SIG-M5 (cell line): ENCODE data around the gene PML.

ENCODE experiments used
- DNase-seq: peaks from one replicate; lab custom pipeline; 2025; lab: John Stamatoyannopoulos, UW

PML gene

GRCh38 chr15:73985101-73985873 is 9.2 kb upstream of the PML start:
- no peak for DNase-seq

GRCh38 chr15:73986055-73986775 is 8.3 kb upstream of the PML start:
- DNase-seq, result no peak

GRCh38 chr15:73986776-73987056 is 7.8 kb upstream of the PML start:
- DNase-seq, result no peak

DNA sequence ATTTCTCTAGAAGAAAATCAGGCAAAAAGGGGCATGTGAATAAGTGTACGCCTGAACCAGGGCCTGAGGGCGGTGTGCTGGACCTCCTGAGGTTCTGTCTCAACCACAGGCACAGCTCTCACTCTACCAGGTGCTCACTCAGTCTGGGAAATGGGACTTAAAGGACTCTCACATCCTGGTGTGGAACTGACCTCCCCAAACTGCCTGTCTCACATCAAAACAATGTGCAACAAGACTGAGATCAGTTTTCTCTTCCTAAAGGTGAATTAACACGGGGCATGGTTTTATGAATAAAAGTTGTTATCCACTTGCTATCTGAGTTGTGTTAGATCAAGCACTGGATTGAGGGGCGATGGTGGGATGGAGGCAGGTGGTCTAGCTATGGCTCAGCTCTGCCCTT is 7.3 kb upstream of the PML start:
- no peak for DNase-seq

DNA sequence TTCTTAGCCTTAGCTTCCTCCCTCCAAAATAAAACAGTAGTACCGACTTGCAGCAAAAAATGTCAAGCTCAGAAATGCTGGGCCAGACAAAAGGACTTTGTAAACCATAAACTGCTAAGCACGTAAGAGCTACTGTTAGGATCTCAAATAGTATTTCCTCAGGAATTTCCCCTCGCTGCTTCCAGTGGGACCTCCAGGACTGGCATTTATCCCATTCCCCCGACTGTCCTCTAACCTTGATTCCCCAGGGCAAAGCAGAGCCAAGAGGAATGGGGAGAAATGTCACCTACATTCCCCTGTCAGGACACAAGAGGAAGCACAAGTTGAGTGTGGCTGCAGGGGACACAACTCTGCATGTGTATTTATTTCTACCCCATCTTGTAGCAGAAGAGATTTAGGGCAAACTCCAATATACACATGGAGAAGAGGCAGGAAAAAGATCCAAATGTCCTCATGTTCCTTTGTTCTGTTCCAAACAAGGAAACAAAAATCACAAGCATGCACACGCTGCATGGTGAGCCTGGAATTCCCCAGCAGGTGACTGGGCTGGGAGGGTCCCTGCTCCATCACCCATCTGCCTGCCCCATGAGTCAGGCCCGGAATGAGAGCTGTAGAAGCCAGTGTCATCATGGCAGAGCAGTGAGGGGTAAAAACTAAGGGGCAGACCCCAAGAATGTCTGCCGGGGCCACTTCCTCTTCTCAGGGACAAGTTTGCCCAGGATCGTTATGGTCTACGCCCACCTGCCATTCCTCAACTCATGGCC is 6.7 kb upstream of the PML start:
- DNase-seq, result no peak

DNA sequence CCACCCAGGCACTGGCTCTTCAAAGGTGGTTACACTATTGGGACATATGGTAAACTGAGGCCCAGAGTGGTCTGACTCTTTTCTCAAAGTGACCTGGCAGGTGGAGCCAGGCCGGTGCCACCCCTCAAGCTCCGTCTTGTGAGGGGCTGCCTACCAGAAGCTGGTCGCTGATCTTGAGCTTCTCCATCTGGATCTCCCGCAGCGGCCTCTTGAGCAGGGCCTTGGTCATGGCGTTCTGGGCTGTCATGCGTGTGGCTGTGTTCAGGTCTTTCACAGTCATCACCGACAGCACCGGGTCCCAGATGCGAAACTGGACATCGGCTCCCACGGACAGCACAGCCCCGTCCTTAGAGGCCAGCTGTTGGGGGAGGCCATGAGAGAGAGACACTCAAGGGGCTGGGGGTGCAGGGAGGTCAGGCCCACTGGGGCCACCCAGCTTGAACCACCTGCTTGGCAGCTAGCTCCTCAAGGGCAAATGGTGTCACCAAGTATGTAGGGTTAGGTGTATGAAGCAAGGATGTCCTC is 6.0 kb upstream of the PML start:
- no peak for DNase-seq

- no peak for DNase-seq
These were observed 5.3 kb upstream of the PML start for GRCh38 chr15:73989001-73989798.

DNA sequence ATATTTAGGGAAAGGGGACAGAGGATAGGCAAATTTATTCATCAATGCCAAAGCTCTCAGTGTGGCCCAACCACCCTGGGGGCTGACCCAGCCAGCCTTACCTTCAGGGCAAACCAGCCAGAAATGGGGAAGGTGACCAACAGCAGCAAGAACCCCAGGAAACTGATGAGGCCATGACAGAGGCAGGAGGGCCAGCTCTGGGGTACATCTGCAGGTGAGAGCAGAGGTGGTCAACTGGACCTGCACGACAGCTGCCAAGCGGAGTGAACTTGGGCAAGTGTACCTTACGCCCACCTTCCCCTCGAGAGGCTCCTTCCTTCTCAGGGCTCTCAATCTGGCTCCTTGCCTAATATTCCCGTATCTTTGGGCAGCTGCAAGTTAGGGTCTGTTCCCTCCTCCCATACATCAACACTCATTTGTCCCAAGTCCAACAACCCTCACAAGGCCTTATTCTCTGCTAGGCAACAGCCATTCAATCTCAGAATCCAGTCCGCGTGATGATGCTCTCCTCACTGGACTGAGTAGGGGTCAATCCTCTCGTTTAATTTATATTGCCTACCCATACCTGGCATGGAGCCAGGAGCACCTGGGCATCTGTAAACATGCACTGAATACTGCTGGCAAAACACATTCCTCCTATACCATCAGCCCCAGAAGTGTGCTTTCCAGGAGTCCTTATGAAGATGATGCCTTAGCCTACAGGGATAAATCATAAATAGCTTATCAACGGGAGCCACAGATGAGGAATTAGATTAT is 4.1 kb upstream of the PML start:
- DNase-seq, result no peak

DNA sequence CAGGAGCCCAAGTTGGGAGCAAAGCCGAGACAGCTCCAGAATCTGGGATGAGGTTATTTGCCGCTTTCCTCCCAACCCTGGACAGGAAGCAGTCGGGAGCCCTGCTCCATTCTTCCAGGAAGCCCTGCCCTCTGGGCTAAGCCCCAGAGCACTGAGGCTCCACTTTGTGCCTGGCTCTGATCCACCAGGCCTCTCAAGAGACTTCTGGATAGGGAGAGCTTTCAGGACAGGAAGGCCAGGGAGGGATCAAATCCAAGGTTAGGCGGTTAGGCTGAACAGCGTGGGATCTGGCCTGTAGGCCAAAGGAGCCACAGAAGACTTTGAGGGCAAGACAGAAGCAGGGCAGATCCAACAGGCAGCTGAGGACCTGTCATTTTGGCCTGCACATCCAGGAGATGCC is 3.3 kb upstream of the PML start:
- DNase-seq, result no peak

- DNase-seq, result peak; percentile 50
These were observed 2.6 kb upstream of the PML start, which contains the start of gene STOML1 for GRCh38 chr15:73991726-73992593. TSS of gene STOML1 (minus strand) at chr15:73992295. CDS start at chr15:73992223, 72 bp downstream.

DNA sequence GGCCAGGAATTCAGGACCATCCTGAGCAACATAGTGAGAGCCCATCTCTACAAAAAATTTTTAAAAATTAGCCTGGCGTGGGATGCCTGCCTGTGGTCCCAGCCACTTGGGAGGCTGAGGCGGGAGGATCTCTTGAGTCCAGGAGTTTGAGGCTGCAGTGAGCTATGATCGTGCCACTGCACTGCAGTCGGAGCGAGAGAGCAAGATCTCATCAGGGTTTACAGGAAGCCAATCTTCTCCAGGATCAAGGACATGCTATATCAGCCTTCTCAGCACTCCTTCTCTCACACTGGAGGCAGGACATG is 2.0 kb upstream of the PML start:
- DNase-seq, result no peak

GRCh38 chr15:73993211-73993994 is 1.1 kb upstream of the PML start:
- DNase-seq, result no peak

- no peak for DNase-seq
These were observed 551 bp downstream of the PML start for GRCh38 chr15:73994912-73995622.

GRCh38 chr15:73996267-73996666 is 1.8 kb downstream of the PML start:
- DNase-seq, result no peak

DNA sequence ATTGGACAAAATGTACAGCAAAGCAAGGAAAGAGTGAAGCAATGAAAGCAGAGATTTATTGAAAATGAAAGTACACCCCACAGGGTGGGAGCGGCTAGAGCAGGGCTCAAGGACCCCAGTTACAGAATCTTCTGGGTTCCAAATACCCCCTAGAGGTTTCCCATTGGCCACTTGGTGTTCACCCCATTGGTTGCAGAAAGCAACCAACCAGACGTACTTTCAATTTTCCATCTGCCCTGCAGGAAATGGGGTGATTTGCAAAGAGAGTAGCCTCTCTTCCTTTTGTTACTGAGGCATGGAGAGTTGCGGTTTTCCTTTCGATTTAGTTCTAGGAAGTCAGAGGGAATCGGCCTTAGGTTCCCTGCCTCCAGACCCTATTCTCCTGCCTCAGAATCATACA is 2.4 kb downstream of the PML start:
- no peak for DNase-seq

DNA sequence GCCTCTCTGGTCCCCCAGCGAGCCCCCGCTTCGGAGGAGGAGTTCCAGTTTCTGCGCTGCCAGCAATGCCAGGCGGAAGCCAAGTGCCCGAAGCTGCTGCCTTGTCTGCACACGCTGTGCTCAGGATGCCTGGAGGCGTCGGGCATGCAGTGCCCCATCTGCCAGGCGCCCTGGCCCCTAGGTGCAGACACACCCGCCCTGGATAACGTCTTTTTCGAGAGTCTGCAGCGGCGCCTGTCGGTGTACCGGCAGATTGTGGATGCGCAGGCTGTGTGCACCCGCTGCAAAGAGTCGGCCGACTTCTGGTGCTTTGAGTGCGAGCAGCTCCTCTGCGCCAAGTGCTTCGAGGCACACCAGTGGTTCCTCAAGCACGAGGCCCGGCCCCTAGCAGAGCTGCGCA is 3.5 kb downstream of the PML start:
- no peak for DNase-seq

DNA sequence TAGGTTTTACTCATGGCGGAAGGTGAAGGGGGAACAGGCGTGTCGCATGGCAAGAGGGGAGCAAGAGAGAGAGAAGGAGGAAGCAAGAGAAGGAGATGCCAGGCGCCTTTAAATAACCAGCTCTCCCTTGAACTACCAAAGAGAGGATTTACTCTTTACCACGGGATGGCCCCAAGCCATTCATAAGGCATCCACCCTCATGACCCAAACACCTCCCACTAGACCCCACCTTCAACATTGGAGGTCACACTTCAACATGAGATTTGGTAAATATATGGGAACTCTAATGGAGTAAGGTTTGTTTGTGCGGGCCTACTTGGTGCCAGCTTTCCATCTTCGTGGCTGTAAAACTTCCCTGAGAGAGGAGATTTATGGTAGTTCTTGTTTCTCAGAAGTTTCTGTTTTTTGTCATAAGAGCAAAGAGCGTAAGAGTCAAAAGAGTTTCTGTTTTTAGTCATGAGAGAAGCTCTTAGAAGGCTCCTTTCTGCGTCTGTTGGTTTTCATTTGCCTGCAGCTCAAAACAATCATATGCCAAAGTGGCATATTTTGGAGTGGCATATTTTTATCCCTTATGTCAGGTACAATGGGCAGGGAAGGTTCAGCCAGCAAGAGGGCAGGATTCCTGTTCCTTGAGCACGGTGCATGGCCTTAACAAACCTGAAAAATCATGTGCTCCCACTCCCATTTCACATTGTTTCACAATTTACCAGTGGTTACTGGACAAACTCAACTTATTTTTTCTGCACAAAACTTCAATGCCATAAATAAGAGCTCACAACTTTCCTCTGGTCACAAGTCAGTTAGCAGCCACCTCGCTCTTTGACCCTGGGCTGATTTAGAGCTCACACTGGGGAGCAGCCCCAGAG is 12.5 kb downstream of the PML start:
- no peak for DNase-seq

- no peak for DNase-seq
These were observed 13.4 kb downstream of the PML start for GRCh38 chr15:74007820-74008371.
